Activated CD8-positive, alpha-beta memory T cell treated with anti-CD3 and anti-CD28 coated beads for 4 hours (primary cell): ENCODE data around the gene INTS11.
A peak's percentile ranks its signal among the peaks of the same experiment; 100 is the strongest.
"Not testable (repeated sequence)": the region's sequence is repeated elsewhere in the genome, so short reads cannot be mapped to it uniquely, and the experiment has no call there.

Experiments
- DNase-seq, 2 donors: peaks; one replicate each; pipeline ENCODE4 v3.0.0-alpha.2; 2020; ENCODE audit warnings: low read depth in 2 of 2

INTS11 gene

GRCh38 chr1:1324524-1325287 lies at the start of gene INTS11, which contains the start of gene CPTP:
Gene INTS11 (minus strand): TSS chr1:1324660. CDS start chr1:1324608, 52 bp downstream.
Gene CPTP (plus strand): TSS chr1:1324802. CDS start chr1:1326911, 2,109 bp downstream.
- peak; percentile 94 for DNase-seq

DNA sequence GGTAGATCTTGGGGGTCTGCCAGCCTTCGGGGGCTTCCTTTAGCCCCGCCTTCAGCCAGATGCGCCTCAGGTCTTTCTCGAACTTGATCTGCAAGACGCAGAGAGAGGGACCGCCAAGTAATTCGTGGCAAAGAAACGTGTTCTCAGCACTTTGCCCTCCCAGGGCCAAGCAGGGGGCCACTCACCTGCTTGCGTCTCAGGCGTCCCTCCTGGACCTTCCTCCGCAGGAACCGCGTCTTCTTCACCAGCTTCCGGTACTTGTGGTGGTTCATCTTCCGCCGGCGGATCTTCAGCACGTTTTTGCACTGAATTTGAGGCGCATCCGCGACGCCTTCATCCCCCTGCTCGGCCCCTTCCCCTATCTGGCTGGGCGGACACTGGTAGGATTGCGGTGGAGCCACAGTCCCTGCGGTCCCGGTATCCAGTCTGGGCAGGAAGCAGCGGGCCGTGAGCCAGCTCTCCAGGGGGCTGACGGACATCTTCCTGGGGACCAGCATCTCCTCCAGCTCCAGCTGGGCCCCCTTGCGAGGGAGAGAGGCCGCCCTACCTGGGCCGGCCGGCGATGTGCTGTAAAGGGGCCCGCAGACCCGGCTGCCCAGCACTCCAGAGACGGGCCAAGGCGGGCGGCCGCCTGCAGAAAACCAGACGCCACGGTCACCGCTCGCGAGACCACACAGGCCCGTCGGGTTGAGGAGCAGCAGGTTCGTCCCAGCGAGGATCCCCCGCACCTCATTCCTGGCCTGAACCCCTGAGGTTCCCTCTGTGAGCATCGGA lies 49.5 kb upstream of the INTS11 start:
- DNase-seq, result no peak

- no peak for DNase-seq
Measured at GRCh38 chr1:1373051-1373814, 48.8 kb upstream of the INTS11 start.

DNA sequence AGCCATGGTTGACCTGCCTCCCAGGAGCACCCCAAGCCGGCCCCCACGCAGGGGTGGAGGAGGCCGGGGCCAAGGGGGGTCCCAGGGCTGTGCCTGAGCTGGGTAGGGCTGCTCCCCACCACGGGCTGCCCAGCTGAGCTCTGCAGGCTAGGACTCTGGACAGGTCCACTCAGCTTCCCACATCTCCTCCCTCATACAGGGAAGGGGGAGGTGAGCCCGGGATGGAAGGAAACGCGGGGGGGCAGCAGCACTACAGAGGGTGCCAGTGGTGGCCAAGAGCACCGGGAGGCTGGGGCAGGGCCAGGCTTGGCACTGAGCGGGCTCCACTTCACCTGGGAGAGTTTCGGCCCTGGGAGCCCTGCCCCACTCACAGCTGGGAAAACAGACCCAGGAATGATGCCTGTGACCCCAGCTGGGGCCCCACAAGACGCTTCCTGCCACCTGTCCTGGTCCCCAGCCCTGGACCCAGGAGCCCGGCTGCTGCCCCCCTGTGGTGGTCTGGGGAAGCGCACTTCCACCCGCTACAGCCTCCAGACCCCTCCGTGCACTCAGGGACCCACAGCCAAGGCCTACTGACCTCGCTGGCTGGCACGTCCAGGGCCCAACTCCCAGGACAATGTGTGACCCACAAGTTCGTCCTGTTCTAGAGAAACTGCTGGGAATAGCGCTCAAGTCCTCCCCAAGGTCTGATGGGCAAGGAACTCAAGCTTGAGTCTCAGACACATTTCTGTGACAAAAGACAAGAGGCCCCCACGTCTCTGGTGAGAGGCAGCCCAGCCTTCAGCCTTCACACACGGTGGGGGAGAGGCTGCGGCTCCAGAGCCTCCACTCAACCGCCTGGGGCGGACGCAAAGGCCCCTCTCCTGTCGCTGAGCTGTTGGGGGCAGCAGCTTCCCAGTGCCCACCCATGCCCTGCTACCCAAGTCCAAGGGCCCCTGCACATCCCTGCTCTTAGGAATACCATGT lies 47.6 kb upstream of the INTS11 start:
- DNase-seq, result peak; percentile 43 to 59

DNA sequence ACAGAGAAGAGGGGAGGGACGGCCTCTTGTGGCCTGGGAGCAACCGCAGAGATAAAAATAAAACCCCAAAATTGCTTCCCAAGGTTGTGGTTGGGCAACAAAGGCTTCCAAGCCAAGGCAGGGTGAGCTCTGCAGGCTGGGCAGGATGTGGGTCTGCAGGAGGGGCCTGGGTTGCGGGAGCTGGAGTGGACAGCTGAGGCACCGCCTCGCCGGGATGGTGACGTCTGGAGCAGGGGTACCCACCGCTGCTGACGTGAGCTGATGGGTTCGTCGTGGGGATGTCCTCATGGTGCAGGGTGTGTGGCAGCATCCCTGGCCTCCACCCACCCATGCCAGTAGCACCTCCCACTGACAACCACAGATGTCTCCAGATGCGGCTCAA lies 46.9 kb upstream of the INTS11 start:
- peak in 1 of 2 donors; percentile 35 for DNase-seq

- DNase-seq, result no peak
Measured at GRCh38 chr1:1370771-1371300, 46.4 kb upstream of the INTS11 start.

DNA sequence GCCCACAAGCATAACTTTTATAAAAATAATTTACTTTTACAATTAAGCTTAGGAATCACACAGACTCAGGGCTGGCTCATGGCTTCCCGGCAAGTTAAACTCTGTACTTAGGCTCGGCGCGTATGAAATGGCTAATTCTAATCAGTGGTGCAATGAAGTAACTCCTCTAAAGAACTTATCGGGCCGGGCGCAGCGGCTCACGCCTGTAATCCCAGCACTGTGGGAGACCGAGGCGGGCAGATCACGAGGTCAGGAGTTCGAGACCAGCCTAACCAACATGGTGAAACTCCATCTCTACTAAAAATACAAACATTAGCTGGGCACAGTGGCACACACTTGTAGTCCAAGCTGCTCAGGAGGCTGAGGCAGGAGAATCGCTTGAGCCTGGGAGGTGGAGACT lies 45.6 kb upstream of the INTS11 start:
- not testable (repeated sequence) for DNase-seq

GRCh38 chr1:1367315-1367714 lies 42.9 kb upstream of the INTS11 start:
- no peak for DNase-seq

- DNase-seq, result no peak
Measured at GRCh38 chr1:1366699-1367066, 42.2 kb upstream of the INTS11 start.

- DNase-seq, result no peak
Measured at GRCh38 chr1:1365875-1366698, 41.6 kb upstream of the INTS11 start.

- no peak for DNase-seq
Measured at GRCh38 chr1:1364266-1364665, 39.8 kb upstream of the INTS11 start.

DNA sequence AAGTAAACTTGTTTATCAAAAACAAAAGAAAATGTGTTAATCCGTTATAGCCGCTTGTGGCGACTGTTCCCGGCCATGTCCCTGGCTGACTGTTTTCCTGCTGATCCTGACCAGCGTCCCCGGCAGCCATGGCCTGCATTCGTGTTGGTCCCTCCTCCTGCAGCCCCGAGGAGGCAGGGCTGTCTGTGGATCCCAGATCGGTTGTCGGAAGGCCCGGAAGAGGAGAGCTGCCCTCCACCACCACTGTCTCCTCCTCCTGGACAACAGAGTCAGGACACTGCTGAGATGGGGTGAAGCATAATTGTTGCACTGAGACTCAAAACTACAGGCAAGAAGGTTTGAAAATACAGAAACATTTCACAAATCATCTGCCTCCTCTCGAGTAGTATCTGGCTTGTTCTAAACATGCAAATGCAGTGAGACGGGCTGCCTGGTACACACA lies 37.5 kb upstream of the INTS11 start:
- no peak for DNase-seq

DNA sequence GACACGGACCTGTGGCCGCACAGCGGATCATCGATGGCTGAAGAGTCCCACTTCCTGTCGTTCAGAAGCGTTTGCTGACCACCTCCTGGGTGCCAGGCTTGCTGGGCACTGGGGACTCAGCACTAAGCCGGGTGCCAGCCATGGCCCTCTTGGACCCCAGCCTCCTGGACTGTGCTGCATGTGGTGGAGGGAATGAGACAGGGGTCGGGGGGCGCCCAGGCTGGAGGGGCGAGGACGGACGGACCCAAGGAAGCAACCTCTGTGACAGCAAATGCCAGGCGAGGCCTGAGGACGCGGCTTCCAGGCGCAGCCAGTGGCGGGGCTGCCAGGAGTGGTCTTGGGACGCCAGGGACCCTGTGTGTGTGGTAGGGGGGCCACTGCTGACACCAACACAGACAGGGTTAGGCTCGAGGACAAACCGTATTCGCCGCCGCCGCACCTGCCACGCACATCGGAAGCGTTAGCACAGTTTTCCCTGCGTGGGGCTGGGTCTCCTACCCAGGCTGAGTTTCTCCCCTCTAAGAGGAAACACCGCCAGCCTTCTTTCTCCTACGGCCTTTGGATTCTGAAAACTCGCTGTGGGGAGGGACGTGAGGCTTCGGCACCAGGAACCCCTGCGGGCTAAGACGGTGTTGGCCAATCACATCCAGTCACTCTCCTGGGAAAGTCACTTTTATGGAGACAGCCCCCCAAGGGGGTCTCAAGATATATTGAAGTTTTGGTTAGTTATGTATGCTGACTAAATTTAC lies 36.9 kb upstream of the INTS11 start:
- no peak for DNase-seq

- DNase-seq, result no peak
Measured at GRCh38 chr1:1360506-1361169, 36.2 kb upstream of the INTS11 start.

- no peak for DNase-seq
Measured at GRCh38 chr1:1359664-1360468, 35.4 kb upstream of the INTS11 start.

DNA sequence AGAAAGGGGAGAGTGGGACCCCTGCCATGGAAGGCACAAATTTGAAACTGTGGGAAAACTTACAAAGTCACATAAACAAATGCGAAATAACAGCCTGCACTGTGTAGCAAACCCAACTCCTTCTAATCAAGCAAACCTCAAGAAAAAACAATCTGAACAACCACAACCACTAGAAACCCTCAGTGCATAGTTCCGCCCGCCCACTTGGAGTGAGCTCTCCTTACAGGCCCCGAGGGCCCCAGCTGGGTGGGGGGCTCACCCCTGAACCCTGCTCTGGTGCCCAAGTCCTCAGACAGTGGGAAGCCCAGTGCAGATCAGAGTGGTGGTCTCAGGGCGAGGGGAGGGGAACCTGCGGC lies 34.8 kb upstream of the INTS11 start:
- DNase-seq, result no peak

- DNase-seq, result no peak
Measured at GRCh38 chr1:1358433-1359271, 34.2 kb upstream of the INTS11 start, which contains the start of gene MXRA8. Gene MXRA8 (minus strand): TSS chr1:1358555. CDS start chr1:1358504, 51 bp downstream.
